Spleen (tissue), 11 donors: ENCODE data around the gene RECK. TPM values are rescaled to one million over a fixed set of nuclear protein-coding genes. Genes with fewer than 3 reads are reported as not detected.

Experiments used
- DNase-seq: peaks from one replicate; pipeline ENCODE4 v3.0.0-alpha.2; 2020
- H3K27ac ChIP-seq, 8 donors: fragments of 200-600 bp; sonication (generic) in 7 of 8; 1 replicate in 4 of 8; 2 replicates in 4 of 8; pipeline versions ENCODE4 v1.5.0 to v1.8.0; 2016 to 2021; ENCODE audit warnings: inconsistent platforms in 4 of 8, mild to moderate bottlenecking in 4 of 8, moderate library complexity in 1 of 8
- H3K27me3 ChIP-seq, 7 donors: fragments of 200-600 bp; sonication (generic) in 6 of 7; replicated peaks in 1 of 7; 1 replicate in 4 of 7; 2 replicates in 3 of 7; pipeline versions ENCODE4 v1.5.0 to v1.8.0; 2016 to 2021; ENCODE audit warnings: inconsistent platforms in 3 of 7, mild to moderate bottlenecking in 1 of 7
- H3K36me3 ChIP-seq, 6 donors: fragments of 200-600 bp; sonication (generic) in 5 of 6; 1 replicate in 4 of 6; 2 replicates in 2 of 6; pipeline versions ENCODE4 v1.5.0 to v1.8.0; 2016 to 2021; ENCODE audit warnings: inconsistent platforms in 2 of 6
- H3K4me1 ChIP-seq, 6 donors: fragments of 200-600 bp; sonication (generic) in 5 of 6; 1 replicate in 3 of 6; 2 replicates in 3 of 6; pipeline versions ENCODE4 v1.5.0 to v1.8.0; 2016 to 2021; ENCODE audit warnings: inconsistent platforms in 3 of 6
- H3K4me3 ChIP-seq, 8 donors: fragments of 200-600 bp; sonication (generic) in 7 of 8; 1 replicate in 4 of 8; 2 replicates in 4 of 8; pipeline versions ENCODE4 v1.5.0 to v1.8.0; 2016 to 2021; ENCODE audit warnings: inconsistent platforms in 4 of 8, mild to moderate bottlenecking in 4 of 8, moderate library complexity in 2 of 8
- H3K9me3 ChIP-seq, 8 donors: fragments of 200-600 bp; sonication (generic) in 7 of 8; 1 replicate in 4 of 8; 2 replicates in 4 of 8; pipeline versions ENCODE4 v1.5.0 to v1.8.0; 2016 to 2021; ENCODE audit warnings: inconsistent platforms in 4 of 8
- CTCF ChIP-seq, 11 experiments: fragments of 200-600 bp in 7 of 11; fragments of 450-650 bp in 4 of 11; sonication (generic) in 4 of 11; IDR thresholded peaks in 8 of 11; conservative IDR thresholded peaks in 3 of 11; 1 replicate in 7 of 11; 2 replicates in 4 of 11; pipeline versions ENCODE4 v1.4.0 to v1.8.0; 2016 to 2021; ENCODE audit warnings: antibody characterized with exemption in 11 of 11, inconsistent platforms in 4 of 11, mild to moderate bottlenecking in 1 of 11
- POLR2A ChIP-seq, 3 donors: fragments of 450-650 bp; IDR thresholded peaks; one replicate each; pipeline ENCODE4 v1.5.1; 2017; ENCODE audit warnings: antibody characterized with exemption in 3 of 3, mild to moderate bottlenecking in 1 of 3
- POLR2AphosphoS5 ChIP-seq, 3 donors: sonication (generic); formaldehyde crosslinking; IDR thresholded peaks; one replicate each; pipeline ENCODE4 v1.5.1; 2017; ENCODE audit warnings: antibody characterized with exemption in 3 of 3
- WGBS, 5 donors: extraction: QIAGEN DNeasy Blood & Tissue Kit in 3 of 5; methylation state at CpG; one replicate each; pipeline versions ENCODE4 v1.1.5 to v1.1.7; 2013 to 2018; 5-methylcytosine and 5-hydroxymethylcytosine counted together
- intact Hi-C: fragments of 100-400 bp; cut with DNase I; formaldehyde crosslinking; loops from one replicate; pipeline ENCODE4 v1.15.0; 2023; ENCODE audit warnings: low total_unique reads
- polyA plus RNA-seq, 3 donors: library from polyadenylated mRNA; stranded (reverse); fragments of 200-250 nt; gene quantifications; one replicate each; pipeline ENCODE4 v1.2.1, GENCODE V29; 2013
- total RNA-seq, 7 donors: library from RNA; depleted of rRNA in 3 of 7; stranded (reverse); fragments of >200 nt in 3 of 7; fragmentation: NEBNext Ultra II Directional in 4 of 7; extraction: Animal tissue kit (Norgen Biotek cat#: 25700) in 4 of 7; gene quantifications; one replicate each; pipeline versions ENCODE4 v1.1.0 to v1.2.1, GENCODE V29; 2016 to 2021
- donor health status: healthy with polysubstance abuse.
- donor health status: DM: no; HTN: no; CAD: no; lungs with moderate emphysema.
- donor health status: DM: no; HTN: no; CAD: no.
- donor health status: Bipolar disorder and iron deficiency.
- donor health status: healthy.
- donor health status: DM: no; HTN: no; CAD: no.
- donor health status: DM: yes; HTN: yes; CAD: no.

The RECK gene
- total and polyA plus RNA-seq, 10 donors = 2.7 to 16.0 (median 9.8) TPM

GRCh38 chr9:36036253-36036779 lies 397 bp upstream of the RECK start:
- peaks cover 14 to 51% (median 32%) of the 10 kb centered on the region in 6 donors for H3K4me1 ChIP-seq
- intact Hi-C loops = no loop called here
- H3K27me3 ChIP-seq = peaks cover 0 to 5% (median 0%) of the 10 kb centered on the region in 7 donors
- no peak for DNase-seq
- no peak for TF ChIP-seq POLR2AphosphoS5 (IDR thresholded peaks at IDR 0.05)
- WGBS, 5 donors = 60 to 66% (median 64%) methylated on average over 19 to 20 of the region's 20 CpGs
- peak overlapping the region in 5 of 8 donors; percentile 49 to 81 (median 78) for H3K27ac ChIP-seq
- peak overlapping the region; percentile 75 to 99 (median 90) for H3K4me3 ChIP-seq
- H3K9me3 ChIP-seq = no peaks in the 10 kb centered on the region
- no peaks in the 10 kb centered on the region for H3K36me3 ChIP-seq

- Histone ChIP-seq H3K4me3 (peak overlapping the region; percentile 75 to 99 (median 90)), H3K27ac (peak overlapping the region; percentile 49 to 81 (median 73)), H3K4me1 (peaks cover 21 to 64% (median 42%) of the 10 kb centered on the region in 6 donors), H3K36me3 (no peaks in the 10 kb centered on the region), H3K9me3 (no peaks in the 10 kb centered on the region), H3K27me3 (peaks cover 0 to 5% (median 0%) of the 10 kb centered on the region in 7 donors)
- intact Hi-C loops = no loop called here
- TF ChIP-seq POLR2A (IDR thresholded peaks at IDR 0.05) (no peak), POLR2AphosphoS5 (IDR thresholded peaks at IDR 0.05) (no peak), CTCF (IDR thresholded peaks at IDR 0.05 in 8 of 11, conservative IDR thresholded peaks at IDR 0.05 in 3 of 11) (no peak)
- WGBS, 5 donors = 16 to 32% (median 22%) methylated on average over 13 to 18 of the region's 18 CpGs
- DNase-seq = no peak
Measured at GRCh38 chr9:36037549-36038122, 923 bp downstream of the RECK start.

DNA sequence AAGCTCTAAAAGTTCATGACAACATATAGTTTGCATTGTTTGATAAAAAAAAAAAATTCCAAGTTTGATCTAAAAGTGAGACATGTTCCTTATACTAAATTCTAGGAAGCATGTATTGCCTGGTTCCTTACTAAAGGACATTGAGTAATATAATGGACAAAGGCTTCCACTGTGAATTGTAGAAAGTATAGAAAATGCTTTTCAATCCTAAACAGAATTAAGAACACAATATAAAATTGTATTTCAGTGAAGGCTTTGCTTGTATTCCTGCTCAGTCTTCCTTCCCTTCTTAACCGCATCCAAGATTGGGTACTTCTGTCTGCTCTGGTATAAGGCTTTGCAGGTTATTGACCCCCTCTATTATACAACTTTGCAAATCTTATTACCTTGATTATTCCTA lies 2.4 kb downstream of the RECK start:
- 93 to 100% (median 98%) methylated on average over 1 of the region's 1 CpG for WGBS, 5 donors

GRCh38 chr9:36039696-36040095 lies 3.0 kb downstream of the RECK start:
- Histone ChIP-seq H3K27me3 (peaks cover 0 to 5% (median 0%) of the 10 kb centered on the region in 7 donors), H3K4me3 (no peak overlapping the region), H3K27ac (no peak overlapping the region), H3K4me1 (peaks cover 21 to 70% (median 43%) of the 10 kb centered on the region in 6 donors), H3K36me3 (no peaks in the 10 kb centered on the region), H3K9me3 (no peaks in the 10 kb centered on the region)
- no peak for DNase-seq
- TF ChIP-seq POLR2A (IDR thresholded peaks at IDR 0.05) = no peak
- no peak for TF ChIP-seq POLR2AphosphoS5 (IDR thresholded peaks at IDR 0.05)
- TF ChIP-seq CTCF (IDR thresholded peaks at IDR 0.05 in 8 of 11, conservative IDR thresholded peaks at IDR 0.05 in 3 of 11) = no peak
- 89 to 93% (median 91%) methylated on average over 1 of the region's 1 CpG for WGBS, 5 donors
- intact Hi-C loops = no loop called here

More for the DNA sequence above, 2.4 kb downstream of the RECK start:
- Histone ChIP-seq H3K4me3 (no peak overlapping the region), H3K27me3 (peaks cover 0 to 5% (median 0%) of the 10 kb centered on the region in 7 donors), H3K27ac (no peak overlapping the region), H3K9me3 (no peaks in the 10 kb centered on the region), H3K4me1 (peaks cover 21 to 65% (median 42%) of the 10 kb centered on the region in 6 donors), H3K36me3 (no peaks in the 10 kb centered on the region)
- DNase-seq = no peak
- intact Hi-C loops = no loop called here
- no peak for TF ChIP-seq CTCF (IDR thresholded peaks at IDR 0.05 in 8 of 11, conservative IDR thresholded peaks at IDR 0.05 in 3 of 11)
- TF ChIP-seq POLR2A (IDR thresholded peaks at IDR 0.05) = no peak
- TF ChIP-seq POLR2AphosphoS5 (IDR thresholded peaks at IDR 0.05) = no peak
